HepG2 (cell line): ENCODE measurements around the gene HLA-DRA.

Experiments
- ATF3 ChIP-seq: sonication (generic); formaldehyde crosslinking; IDR thresholded peaks from 2 replicates; pipeline ENCODE4 v1.4.0; 2020; ENCODE audit warnings: missing genetic modification reagents
- BRCA1 ChIP-seq: sonication (generic); formaldehyde crosslinking; IDR thresholded peaks from 2 replicates; pipeline ENCODE4 v1.4.0; 2020; ENCODE audit warnings: missing genetic modification reagents
- CEBPB ChIP-seq: IDR thresholded peaks from 2 replicates; pipeline ENCODE4 v1.6.1; 2011; ENCODE audit warnings: low read depth, low read length, improper control_type of control experiment, borderline replicate concordance
- CHD4 ChIP-seq: fragments of 200-600 bp; sonication (generic); IDR thresholded peaks from 2 replicates; pipeline ENCODE4 v1.7.0; 2017; ENCODE audit warnings: mild to moderate bottlenecking, low read length, borderline replicate concordance
- HNRNPLL ChIP-seq: fragments of 200-400 bp; formaldehyde crosslinking; IDR thresholded peaks from 2 replicates; pipeline ENCODE4 v1.6.1; 2017; ENCODE audit warnings: mild to moderate bottlenecking, low read depth, low read length; ENCODE audit not compliant: poor library complexity, severe bottlenecking
- MZF1 ChIP-seq: sonication (generic); formaldehyde crosslinking; IDR thresholded peaks from 2 replicates; pipeline ENCODE4 v1.8.1; 2023; ENCODE audit warnings: mild to moderate bottlenecking, missing genetic modification reagents, borderline replicate concordance
- RBM39 ChIP-seq: fragments of 200-400 bp; formaldehyde crosslinking; IDR thresholded peaks from one replicate; pipeline ENCODE4 v1.6.1; 2018; ENCODE audit warnings: antibody characterized with exemption, mild to moderate bottlenecking, low read depth, low read length; ENCODE audit not compliant: poor library complexity, severe bottlenecking
- SETDB1 ChIP-seq: sonication (generic); formaldehyde crosslinking; IDR thresholded peaks from 2 replicates; pipeline ENCODE4 v1.5.1; 2020; ENCODE audit warnings: missing genetic modification reagents, mild to moderate bottlenecking, borderline replicate concordance
- TBP ChIP-seq: sonication (generic); formaldehyde crosslinking; IDR thresholded peaks from 2 replicates; pipeline ENCODE4 v1.5.0; 2020; ENCODE audit warnings: missing genetic modification reagents
- ZNF282 ChIP-seq: fragments of 450-650 bp; IDR thresholded peaks from 2 replicates; pipeline ENCODE4 v1.6.1; 2018; ENCODE audit not compliant: partially characterized antibody
- ZNF510 ChIP-seq: sonication (generic); formaldehyde crosslinking; IDR thresholded peaks from 2 replicates; pipeline ENCODE4 v1.4.0; 2020; ENCODE audit warnings: low read depth, mild to moderate bottlenecking, missing genetic modification reagents
- TF ChIP-seq, protein P1 (sequence below): sonication (generic); formaldehyde crosslinking; IDR thresholded peaks from 2 replicates; pipeline ENCODE4 v1.5.0; 2020; ENCODE audit warnings: mild to moderate bottlenecking, missing genetic modification reagents, moderate library complexity

DNA sequence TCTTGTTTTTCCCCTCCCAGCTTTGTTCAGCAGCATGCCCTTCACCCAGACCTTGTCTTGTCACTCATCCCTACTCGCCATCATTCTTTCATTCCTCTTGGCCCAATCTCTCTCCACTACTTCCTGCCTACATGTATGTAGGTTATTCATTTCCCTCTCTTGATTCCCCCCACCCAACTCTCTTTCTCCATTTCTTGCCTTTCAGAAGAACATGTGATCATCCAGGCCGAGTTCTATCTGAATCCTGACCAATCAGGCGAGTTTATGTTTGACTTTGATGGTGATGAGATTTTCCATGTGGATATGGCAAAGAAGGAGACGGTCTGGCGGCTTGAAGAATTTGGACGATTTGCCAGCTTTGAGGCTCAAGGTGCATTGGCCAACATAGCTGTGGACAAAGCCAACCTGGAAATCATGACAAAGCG is 2.6 kb downstream of the HLA-DRA start:
- TF ChIP-seq BRCA1: no peak
- TF ChIP-seq HNRNPLL: no peak
- TF ChIP-seq CEBPB: no peak
- no peak for TF ChIP-seq ZNF282
- TF ChIP-seq ATF3 (CRISPR knock-in tag): no peak
- no peak for TF ChIP-seq TBP
- TF ChIP-seq ZNF510 (CRISPR knock-in tag): no peak
- TF ChIP-seq MZF1 (CRISPR knock-in tag): no peak
- TF ChIP-seq, protein P1, sequence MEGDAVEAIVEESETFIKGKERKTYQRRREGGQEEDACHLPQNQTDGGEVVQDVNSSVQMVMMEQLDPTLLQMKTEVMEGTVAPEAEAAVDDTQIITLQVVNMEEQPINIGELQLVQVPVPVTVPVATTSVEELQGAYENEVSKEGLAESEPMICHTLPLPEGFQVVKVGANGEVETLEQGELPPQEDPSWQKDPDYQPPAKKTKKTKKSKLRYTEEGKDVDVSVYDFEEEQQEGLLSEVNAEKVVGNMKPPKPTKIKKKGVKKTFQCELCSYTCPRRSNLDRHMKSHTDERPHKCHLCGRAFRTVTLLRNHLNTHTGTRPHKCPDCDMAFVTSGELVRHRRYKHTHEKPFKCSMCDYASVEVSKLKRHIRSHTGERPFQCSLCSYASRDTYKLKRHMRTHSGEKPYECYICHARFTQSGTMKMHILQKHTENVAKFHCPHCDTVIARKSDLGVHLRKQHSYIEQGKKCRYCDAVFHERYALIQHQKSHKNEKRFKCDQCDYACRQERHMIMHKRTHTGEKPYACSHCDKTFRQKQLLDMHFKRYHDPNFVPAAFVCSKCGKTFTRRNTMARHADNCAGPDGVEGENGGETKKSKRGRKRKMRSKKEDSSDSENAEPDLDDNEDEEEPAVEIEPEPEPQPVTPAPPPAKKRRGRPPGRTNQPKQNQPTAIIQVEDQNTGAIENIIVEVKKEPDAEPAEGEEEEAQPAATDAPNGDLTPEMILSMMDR (CRISPR knock-in tag): no peak
- no peak for TF ChIP-seq RBM39
- no peak for TF ChIP-seq SETDB1 (CRISPR knock-in tag)
- no peak for TF ChIP-seq CHD4
